ENCODE measurements around the gene VPS36.

VPS36 gene

GRCh38 chr13:52432456-52432855 is 18.0 kb downstream of the VPS36 start:
- TF ChIP-seq OSR1 (CRISPR knock-in tag; IDR thresholded peaks at IDR 0.05) = no peak
- no peak for TF ChIP-seq RARB (CRISPR knock-in tag; IDR thresholded peaks at IDR 0.05)
- no peak for TF ChIP-seq ZNF8 (CRISPR knock-in tag; IDR thresholded peaks at IDR 0.05)
- no peak for TF ChIP-seq POU6F1 (CRISPR knock-in tag; IDR thresholded peaks at IDR 0.05; ENCODE audit: borderline replicate concordance, low read depth)
- no peak for TF ChIP-seq ZFP30 (CRISPR knock-in tag; IDR thresholded peaks at IDR 0.05)
- no peak for TF ChIP-seq BACH2 (CRISPR knock-in tag; IDR thresholded peaks at IDR 0.05; ENCODE audit: borderline replicate concordance)
- no peak for TF ChIP-seq TOX (CRISPR knock-in tag; IDR thresholded peaks at IDR 0.05; ENCODE audit: borderline replicate concordance)
- TF ChIP-seq ISL1 (CRISPR knock-in tag; IDR thresholded peaks at IDR 0.05) = no peak
- TF ChIP-seq GLIS3 (CRISPR knock-in tag; IDR thresholded peaks at IDR 0.05) = no peak
- no peak for TF ChIP-seq ESRRG (CRISPR knock-in tag; IDR thresholded peaks at IDR 0.05)
- TF ChIP-seq ZC3H10 (CRISPR knock-in tag; IDR thresholded peaks at IDR 0.05) = no peak
- TF ChIP-seq ZFP3 (CRISPR knock-in tag; IDR thresholded peaks at IDR 0.05) = no peak
- no peak for TF ChIP-seq PPARA (CRISPR knock-in tag; IDR thresholded peaks at IDR 0.05; ENCODE audit: borderline replicate concordance)
- TF ChIP-seq ZNF565 (CRISPR knock-in tag; conservative IDR thresholded peaks at IDR 0.05; ENCODE audit: low read depth) = no peak
- TF ChIP-seq CSDC2 (CRISPR knock-in tag; IDR thresholded peaks at IDR 0.05) = no peak
- no peak for TF ChIP-seq ZNF70 (CRISPR knock-in tag; IDR thresholded peaks at IDR 0.05)
- ATAC-seq = no peak

GRCh38 chr13:52428295-52428694 is 22.1 kb downstream of the VPS36 start:
- ATAC-seq = no peak
- peak; percentile 71 for TF ChIP-seq ZNF70 (CRISPR knock-in tag; IDR thresholded peaks at IDR 0.05)
- TF ChIP-seq ESRRG (CRISPR knock-in tag; IDR thresholded peaks at IDR 0.05) = no peak
- 0 out of 2 replicates have a peak, but pooled peaks have one; percentile 7 for TF ChIP-seq TCF4 (CRISPR knock-in tag; IDR thresholded peaks at IDR 0.05; ENCODE audit: borderline replicate concordance)

- no peak for ATAC-seq
- TF ChIP-seq RARB (CRISPR knock-in tag; IDR thresholded peaks at IDR 0.05) = no peak
- no peak for TF ChIP-seq TCF4 (CRISPR knock-in tag; IDR thresholded peaks at IDR 0.05; ENCODE audit: borderline replicate concordance)
- no peak for TF ChIP-seq ESRRG (CRISPR knock-in tag; IDR thresholded peaks at IDR 0.05)
- no peak for TF ChIP-seq PPARA (CRISPR knock-in tag; IDR thresholded peaks at IDR 0.05; ENCODE audit: borderline replicate concordance)
- no peak for TF ChIP-seq PATZ1 (CRISPR knock-in tag; IDR thresholded peaks at IDR 0.05; ENCODE audit: borderline replicate concordance)
- no peak for TF ChIP-seq OSR1 (CRISPR knock-in tag; IDR thresholded peaks at IDR 0.05)
- no peak for TF ChIP-seq ZFP3 (CRISPR knock-in tag; IDR thresholded peaks at IDR 0.05)
- no peak for TF ChIP-seq TSHZ2 (CRISPR knock-in tag; IDR thresholded peaks at IDR 0.05)
- TF ChIP-seq GLIS3 (CRISPR knock-in tag; IDR thresholded peaks at IDR 0.05) = no peak
- no peak for TF ChIP-seq CSRNP3 (CRISPR knock-in tag; IDR thresholded peaks at IDR 0.05)
- TF ChIP-seq TOX (CRISPR knock-in tag; IDR thresholded peaks at IDR 0.05; ENCODE audit: borderline replicate concordance) = no peak
- no peak for TF ChIP-seq POU6F1 (CRISPR knock-in tag; IDR thresholded peaks at IDR 0.05; ENCODE audit: borderline replicate concordance, low read depth)
- TF ChIP-seq ZNF565 (CRISPR knock-in tag; conservative IDR thresholded peaks at IDR 0.05; ENCODE audit: low read depth) = no peak
- no peak for TF ChIP-seq ZFP30 (CRISPR knock-in tag; IDR thresholded peaks at IDR 0.05)
- no peak for TF ChIP-seq ZC3H10 (CRISPR knock-in tag; IDR thresholded peaks at IDR 0.05)
- TF ChIP-seq BACH2 (CRISPR knock-in tag; IDR thresholded peaks at IDR 0.05; ENCODE audit: borderline replicate concordance) = no peak
- TF ChIP-seq CREB5 (CRISPR knock-in tag; IDR thresholded peaks at IDR 0.05; ENCODE audit: low read depth) = no peak
- TF ChIP-seq ZNF70 (CRISPR knock-in tag; IDR thresholded peaks at IDR 0.05) = no peak
- no peak for TF ChIP-seq ZNF8 (CRISPR knock-in tag; IDR thresholded peaks at IDR 0.05)
Observed at GRCh38 chr13:52421216-52421615, 29.2 kb downstream of the VPS36 start.

Data from SK-N-SH treated with all-trans-retinoic acid at 6 μM for 48 hours (cell line).